ENCODE measurements around the gene TEX29. TPM values are rescaled to one million over a fixed set of nuclear protein-coding genes. Genes with fewer than 3 reads are reported as not detected.

TEX29 gene
- 2.9 TPM for total RNA-seq

GRCh38 chr13:111319998-111320911 is at the start of gene TEX29:
Gene TEX29, plus strand, starts transcription at chr13:111320642. Its CDS starts 249 bp downstream, at chr13:111320891.
- no peaks in the 10 kb centered on the region for H3K9me3 ChIP-seq
- intact Hi-C loops (cut with DNase I), result no loop called here
- H3K27me3 ChIP-seq, result no peaks in the 10 kb centered on the region
- no peaks in the 10 kb centered on the region for H3K4me1 ChIP-seq
- TF ChIP-seq POLR2A (IDR thresholded peaks at IDR 0.05), result no peak
- TF ChIP-seq, protein P1, sequence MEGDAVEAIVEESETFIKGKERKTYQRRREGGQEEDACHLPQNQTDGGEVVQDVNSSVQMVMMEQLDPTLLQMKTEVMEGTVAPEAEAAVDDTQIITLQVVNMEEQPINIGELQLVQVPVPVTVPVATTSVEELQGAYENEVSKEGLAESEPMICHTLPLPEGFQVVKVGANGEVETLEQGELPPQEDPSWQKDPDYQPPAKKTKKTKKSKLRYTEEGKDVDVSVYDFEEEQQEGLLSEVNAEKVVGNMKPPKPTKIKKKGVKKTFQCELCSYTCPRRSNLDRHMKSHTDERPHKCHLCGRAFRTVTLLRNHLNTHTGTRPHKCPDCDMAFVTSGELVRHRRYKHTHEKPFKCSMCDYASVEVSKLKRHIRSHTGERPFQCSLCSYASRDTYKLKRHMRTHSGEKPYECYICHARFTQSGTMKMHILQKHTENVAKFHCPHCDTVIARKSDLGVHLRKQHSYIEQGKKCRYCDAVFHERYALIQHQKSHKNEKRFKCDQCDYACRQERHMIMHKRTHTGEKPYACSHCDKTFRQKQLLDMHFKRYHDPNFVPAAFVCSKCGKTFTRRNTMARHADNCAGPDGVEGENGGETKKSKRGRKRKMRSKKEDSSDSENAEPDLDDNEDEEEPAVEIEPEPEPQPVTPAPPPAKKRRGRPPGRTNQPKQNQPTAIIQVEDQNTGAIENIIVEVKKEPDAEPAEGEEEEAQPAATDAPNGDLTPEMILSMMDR (IDR thresholded peaks at IDR 0.05), result no peak
- DNase-seq (ENCODE audit: extremely low spot score in 2 of 2), result no peak
- H3K36me3 ChIP-seq, result no peaks in the 10 kb centered on the region
- H3K4me3 ChIP-seq, result no peak within 1 kb of the TSS
- H3K27ac ChIP-seq, result no peak within 1 kb of the TSS

DNA sequence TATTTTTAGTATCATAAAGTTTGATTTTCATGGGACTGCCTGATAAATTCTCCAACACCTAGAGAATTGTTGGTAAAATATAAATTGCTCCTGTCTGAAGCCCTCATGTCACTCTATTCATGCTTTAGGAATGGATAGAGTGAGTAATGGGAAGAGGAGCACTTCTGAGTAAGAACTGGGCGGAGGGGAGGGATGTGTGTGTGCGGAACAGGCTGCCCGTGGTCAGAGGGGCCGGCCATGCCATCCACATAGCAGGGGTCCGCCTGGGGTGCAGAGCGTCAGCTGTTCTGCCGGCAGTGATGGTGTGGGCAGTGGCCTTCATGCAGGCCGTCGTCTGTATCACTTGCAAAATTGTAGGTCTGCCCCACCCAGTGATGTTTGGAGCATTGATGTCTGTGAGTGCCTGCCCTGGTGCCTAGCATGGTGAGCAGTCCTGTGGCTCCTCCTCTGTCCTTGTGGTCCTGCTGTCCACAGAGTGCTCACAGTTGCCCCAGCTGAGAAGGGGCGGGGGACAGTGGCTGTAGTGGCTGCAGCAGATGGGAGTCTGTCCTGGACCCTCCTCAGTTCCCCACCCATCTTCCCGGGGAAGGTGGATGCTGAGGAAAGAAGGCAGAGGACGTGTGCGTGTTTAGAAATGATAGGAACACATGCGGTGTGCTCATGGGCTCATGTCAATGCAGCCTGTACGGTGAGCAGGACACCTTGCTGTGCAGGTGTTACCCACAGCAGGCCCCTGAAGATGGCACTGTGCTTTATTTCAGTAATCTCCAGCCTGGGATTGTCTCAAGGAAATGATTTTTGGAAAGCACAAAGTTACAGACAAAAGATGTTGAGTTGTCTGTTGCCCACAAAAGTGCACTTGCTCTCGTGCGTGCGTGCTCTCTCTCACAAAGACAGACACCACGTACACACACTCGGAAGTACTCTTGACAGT is 49.4 kb upstream of the TEX29 start:
- no peaks in the 10 kb centered on the region for H3K27me3 ChIP-seq
- no peak for DNase-seq (ENCODE audit: extremely low spot score in 2 of 2)
- no peak overlapping the region for H3K27ac ChIP-seq
- H3K4me3 ChIP-seq, result no peak overlapping the region
- no peaks in the 10 kb centered on the region for H3K9me3 ChIP-seq
- TF ChIP-seq POLR2AphosphoS5 (IDR thresholded peaks at IDR 0.05; ENCODE audit: insufficient read depth in 1 of 2, low read depth in 1 of 2) (no peak), POLR2A (IDR thresholded peaks at IDR 0.05) (no peak)
- TF ChIP-seq, protein P1 (IDR thresholded peaks at IDR 0.05), result no peak
- intact Hi-C loops (cut with DNase I), result no loop called here
- peaks cover 0 to 29% of the 10 kb centered on the region in 2 donors for H3K36me3 ChIP-seq
- H3K4me1 ChIP-seq, result peaks cover 29% of the 10 kb centered on the region

- TF ChIP-seq POLR2A (IDR thresholded peaks at IDR 0.05) (no peak), POLR2AphosphoS5 (IDR thresholded peaks at IDR 0.05; ENCODE audit: insufficient read depth in 1 of 2, low read depth in 1 of 2) (no peak)
- intact Hi-C loops (cut with DNase I), result no loop called here
- no peak overlapping the region for H3K4me3 ChIP-seq
- no peaks in the 10 kb centered on the region for H3K27me3 ChIP-seq
- peaks cover 29% of the 10 kb centered on the region for H3K4me1 ChIP-seq
- no peak overlapping the region for H3K27ac ChIP-seq
- H3K9me3 ChIP-seq, result no peaks in the 10 kb centered on the region
- peaks cover 0 to 36% of the 10 kb centered on the region in 2 donors for H3K36me3 ChIP-seq
- DNase-seq (ENCODE audit: extremely low spot score in 2 of 2), result no peak
Observed at GRCh38 chr13:111272117-111272516, 48.3 kb upstream of the TEX29 start.

- H3K36me3 ChIP-seq, result peaks cover 0 to 26% of the 10 kb centered on the region in 2 donors
- no peaks in the 10 kb centered on the region for H3K9me3 ChIP-seq
- no peak overlapping the region for H3K4me3 ChIP-seq
- no peaks in the 10 kb centered on the region for H3K27me3 ChIP-seq
- DNase-seq (ENCODE audit: extremely low spot score in 2 of 2), result no peak
- TF ChIP-seq, protein P1 (IDR thresholded peaks at IDR 0.05), result no peak
- TF ChIP-seq POLR2AphosphoS5 (IDR thresholded peaks at IDR 0.05; ENCODE audit: insufficient read depth in 1 of 2, low read depth in 1 of 2) (no peak), POLR2A (IDR thresholded peaks at IDR 0.05) (no peak)
- intact Hi-C loops (cut with DNase I), result no loop called here
- peaks cover 20% of the 10 kb centered on the region for H3K4me1 ChIP-seq
- H3K27ac ChIP-seq, result no peak overlapping the region
Observed at GRCh38 chr13:111275382-111275781, 45.1 kb upstream of the TEX29 start.

- H3K4me1 ChIP-seq, result peaks cover 19% of the 10 kb centered on the region
- intact Hi-C loops (cut with DNase I), result no loop called here
- no peak for DNase-seq (ENCODE audit: extremely low spot score in 2 of 2)
- TF ChIP-seq POLR2AphosphoS5 (IDR thresholded peaks at IDR 0.05; ENCODE audit: insufficient read depth in 1 of 2, low read depth in 1 of 2), result no peak
- TF ChIP-seq, protein P1 (IDR thresholded peaks at IDR 0.05), result no peak
- TF ChIP-seq POLR2A (IDR thresholded peaks at IDR 0.05), result no peak
- H3K27me3 ChIP-seq, result no peaks in the 10 kb centered on the region
- no peaks in the 10 kb centered on the region for H3K9me3 ChIP-seq
- H3K4me3 ChIP-seq, result no peak overlapping the region
- H3K27ac ChIP-seq, result no peak overlapping the region
- H3K36me3 ChIP-seq, result peaks cover 0 to 32% of the 10 kb centered on the region in 2 donors
Observed at GRCh38 chr13:111275995-111276618, 44.3 kb upstream of the TEX29 start.
